H1 (cell line): ENCODE measurements around the gene CDKN2C. TPM values are rescaled to one million over a fixed set of nuclear protein-coding genes. Genes with fewer than 3 reads are reported as not detected.

Source experiments
- CTCF ChIA-PET: fragments of 300-600 bp; sonication (Branson Sonifier 250); formaldehyde crosslinking; loops from one replicate; lab custom pipeline; 2021; ENCODE audit not compliant: partially characterized antibody; lab: Charles Lee
- POLR2A ChIA-PET: fragments of 300-600 bp; sonication (Branson Sonifier 250); formaldehyde crosslinking; loops from one replicate; lab custom pipeline; 2021; ENCODE audit warnings: inconsistent platforms; ENCODE audit not compliant: partially characterized antibody; lab: Charles Lee
- DNase-seq, 2 experiments: peaks; one replicate each; pipeline versions ENCODE4 v3.0.0 to v3.0.0-alpha.2; 2010 to 2022; ENCODE audit warnings: low spot score in 2 of 2, low read depth in 1 of 2, mixed read lengths in 1 of 2
- FAIRE-seq: peaks from 2 replicates; lab custom pipeline; 2011; peaks lifted over from hg19 to GRCh38; lab: Jason Lieb, UNC
- H2AFZ ChIP-seq: 2 replicates; pipeline ENCODE4 v1.8.1; 2012; ENCODE audit warnings: low read length, inconsistent platforms
- H2AK5ac ChIP-seq: 2 replicates; pipeline ENCODE4 v1.6.1; 2013; ENCODE audit warnings: low read depth, low read length
- H2BK120ac ChIP-seq: replicated peaks from 2 replicates; pipeline ENCODE3; 2013; ENCODE audit warnings: low read depth, low read length, inconsistent platforms
- H2BK12ac ChIP-seq: 2 replicates; pipeline ENCODE4 v1.6.1; 2013; ENCODE audit warnings: low read depth, low read length
- H2BK15ac ChIP-seq: 2 replicates; pipeline ENCODE4 v1.6.1; 2013; ENCODE audit warnings: low read length
- H2BK20ac ChIP-seq: 2 replicates; pipeline ENCODE4 v1.6.1; 2013; ENCODE audit warnings: low read length
- H2BK5ac ChIP-seq: 2 replicates; pipeline ENCODE4 v1.6.1; 2013; ENCODE audit warnings: low read depth, low read length
- H3K14ac ChIP-seq: 2 replicates; pipeline ENCODE4 v1.6.1; 2013; ENCODE audit warnings: inconsistent platforms; ENCODE audit not compliant: insufficient read length
- H3K18ac ChIP-seq: 2 replicates; pipeline ENCODE4 v1.6.1; 2013; ENCODE audit warnings: low read length; ENCODE audit errors: extremely low read depth
- H3K23ac ChIP-seq: 2 replicates; pipeline ENCODE4 v1.6.1; 2013; ENCODE audit warnings: inconsistent platforms; ENCODE audit not compliant: insufficient read length
- H3K23me2 ChIP-seq: 2 replicates; pipeline ENCODE4 v1.6.1; 2013; ENCODE audit warnings: low read depth, low read length
- H3K27ac ChIP-seq: 2 replicates; pipeline ENCODE4 v1.6.1; 2011; ENCODE audit warnings: low read depth, low read length, inconsistent platforms
- H3K27me3 ChIP-seq, 4 experiments: replicated peaks in 1 of 4; 1 replicate in 1 of 4; 2 replicates in 3 of 4; pipeline versions ENCODE4 v1.6.1 to v1.8.1; 2011 to 2013; ENCODE audit warnings: low read length in 3 of 4, mild to moderate bottlenecking in 3 of 4, inconsistent platforms in 2 of 4, mixed read lengths in 2 of 4, moderate library complexity in 1 of 4; ENCODE audit not compliant: control insufficient read depth in 3 of 4, insufficient read depth in 3 of 4; ENCODE audit errors: extremely low read depth in 1 of 4
- H3K36me3 ChIP-seq, 4 experiments: 2 replicates each; pipeline versions ENCODE4 v1.6.1 to v1.8.1; 2011 to 2013; ENCODE audit warnings: mild to moderate bottlenecking in 4 of 4, low read length in 3 of 4, moderate library complexity in 2 of 4, control low read depth in 1 of 4, inconsistent platforms in 1 of 4; ENCODE audit not compliant: insufficient read depth in 4 of 4, control insufficient read depth in 2 of 4
- H3K4ac ChIP-seq: replicated peaks from 2 replicates; pipeline ENCODE3; 2013; ENCODE audit warnings: low read length, low read depth, mixed read lengths, inconsistent platforms; ENCODE audit not compliant: insufficient read length
- H3K4me1 ChIP-seq, 4 experiments: replicated peaks in 1 of 4; 1 replicate in 1 of 4; 2 replicates in 3 of 4; pipeline versions ENCODE4 v1.6.1 to v1.8.1; 2011 to 2013; ENCODE audit warnings: low read length in 3 of 4, inconsistent platforms in 2 of 4, mixed read lengths in 1 of 4; ENCODE audit not compliant: insufficient read depth in 4 of 4, control insufficient read depth in 3 of 4
- H3K4me2 ChIP-seq, 2 experiments: 2 replicates each; pipeline versions ENCODE4 v1.6.1 to v1.8.1; 2011 to 2013; ENCODE audit warnings: low read depth in 2 of 2, low read length in 2 of 2, control low read depth in 1 of 2, inconsistent platforms in 1 of 2, mild to moderate bottlenecking in 1 of 2; ENCODE audit not compliant: insufficient read depth in 1 of 2
- H3K4me3 ChIP-seq, 4 experiments: fragments of 200-600, 300-600 bp in 1 of 4; sonication (generic), shearing (Covaris generic), sonication (Bioruptor Twin) in 1 of 4; 2 replicates each; pipeline versions ENCODE4 v1.5.1 to v1.8.1; 2011 to 2016; ENCODE audit warnings: low read length in 4 of 4, low read depth in 3 of 4, control low read depth in 2 of 4, inconsistent platforms in 2 of 4, mild to moderate bottlenecking in 2 of 4, mixed read lengths in 1 of 4, moderate library complexity in 1 of 4; ENCODE audit not compliant: insufficient read depth in 2 of 4; ENCODE audit errors: extremely low read depth in 1 of 4
- H3K56ac ChIP-seq: replicated peaks from 2 replicates; pipeline ENCODE3; 2013; ENCODE audit warnings: low read depth, mild to moderate bottlenecking, mixed read lengths, low read length, inconsistent platforms; ENCODE audit not compliant: insufficient read length
- H3K79me1 ChIP-seq: 2 replicates; pipeline ENCODE4 v1.6.1; 2013; ENCODE audit warnings: low read depth, low read length, control low read depth
- H3K79me2 ChIP-seq, 2 experiments: 2 replicates each; pipeline versions ENCODE4 v1.6.1 to v1.8.1; 2012 to 2013; ENCODE audit warnings: low read length in 2 of 2, mild to moderate bottlenecking in 2 of 2, inconsistent platforms in 1 of 2; ENCODE audit not compliant: insufficient read depth in 2 of 2, control insufficient read depth in 1 of 2
- H3K9ac ChIP-seq, 4 experiments: replicated peaks in 1 of 4; 1 replicate in 1 of 4; 2 replicates in 3 of 4; pipeline versions ENCODE4 v1.6.1 to v1.8.1; 2011 to 2013; ENCODE audit warnings: low read depth in 3 of 4, low read length in 3 of 4, control low read depth in 2 of 4, mild to moderate bottlenecking in 2 of 4, moderate library complexity in 2 of 4, inconsistent platforms in 1 of 4; ENCODE audit errors: extremely low read depth in 1 of 4
- H3K9me3 ChIP-seq, 2 experiments: 2 replicates each; pipeline versions ENCODE4 v1.6.1 to v1.8.1; 2012 to 2013; ENCODE audit warnings: mild to moderate bottlenecking in 2 of 2, moderate library complexity in 2 of 2, control low read depth in 1 of 2, inconsistent platforms in 1 of 2, low read depth in 1 of 2, low read length in 1 of 2, mixed read lengths in 1 of 2; ENCODE audit not compliant: insufficient read depth in 2 of 2
- H4K20me1 ChIP-seq, 2 experiments: replicated peaks in 1 of 2; 2 replicates each; pipeline versions ENCODE3 to v1.8.1; 2011 to 2013; ENCODE audit warnings: inconsistent platforms in 2 of 2, low read length in 2 of 2, mild to moderate bottlenecking in 1 of 2; ENCODE audit not compliant: insufficient read depth in 2 of 2, control insufficient read depth in 1 of 2
- H4K5ac ChIP-seq: 2 replicates; pipeline ENCODE4 v1.6.1; 2013; ENCODE audit warnings: low read length, low read depth, mixed read lengths, inconsistent platforms; ENCODE audit not compliant: insufficient read length
- H4K8ac ChIP-seq: 2 replicates; pipeline ENCODE4 v1.8.0; 2013; ENCODE audit warnings: mild to moderate bottlenecking, moderate library complexity, low read length, inconsistent platforms; ENCODE audit not compliant: insufficient read depth; ENCODE audit errors: extremely low read depth
- H4K91ac ChIP-seq: replicated peaks from 2 replicates; pipeline ENCODE3; 2013; ENCODE audit warnings: low read length, mixed read lengths, inconsistent platforms; ENCODE audit not compliant: insufficient read length
- CTBP2 ChIP-seq: IDR thresholded peaks from 2 replicates; pipeline ENCODE4 v1.7.0; 2011; ENCODE audit warnings: borderline replicate concordance, mild to moderate bottlenecking, moderate library complexity, mixed read lengths, low read length; ENCODE audit not compliant: insufficient read depth, insufficient read length
- E2F6 ChIP-seq: IDR thresholded peaks from 2 replicates; pipeline ENCODE4 v1.6.1; 2012; ENCODE audit warnings: inconsistent platforms
- FOSL1 ChIP-seq: IDR thresholded peaks from 2 replicates; pipeline ENCODE4 v1.6.1; 2011; ENCODE audit warnings: mild to moderate bottlenecking, low read depth, low read length, moderate library complexity; ENCODE audit not compliant: insufficient read depth
- KDM5A ChIP-seq: fragments of 200-600 bp; IDR thresholded peaks from 2 replicates; pipeline ENCODE4 v1.7.1; 2012; ENCODE audit warnings: mild to moderate bottlenecking, low read length, inconsistent platforms, mixed read lengths
- MAFK ChIP-seq: IDR thresholded peaks from 2 replicates; pipeline ENCODE4 v1.6.1; 2012; ENCODE audit warnings: low read depth, mild to moderate bottlenecking, improper control_type of control experiment, low read length
- RAD21 ChIP-seq, 2 experiments: IDR thresholded peaks in 1 of 2; conservative IDR thresholded peaks in 1 of 2; 2 replicates each; pipeline ENCODE4 v1.6.1; 2011; ENCODE audit warnings: low read depth in 2 of 2, low read length in 2 of 2, improper control_type of control experiment in 1 of 2, inconsistent platforms in 1 of 2, mild to moderate bottlenecking in 1 of 2, moderate library complexity in 1 of 2
- TCF12 ChIP-seq: IDR thresholded peaks from 2 replicates; pipeline ENCODE4 v1.6.1; 2011; ENCODE audit warnings: low read depth, mild to moderate bottlenecking, low read length
- ZNF274 ChIP-seq: IDR thresholded peaks from 2 replicates; pipeline ENCODE4 v1.7.0; 2012; ENCODE audit warnings: low read length, borderline replicate concordance; ENCODE audit errors: extremely low read depth
- WGBS, 2 experiments: shearing (Covaris generic) in 1 of 2; methylation state at CpG; one replicate each; pipeline versions ENCODE4 v1.1.6 to v1.1.7; 2013 to 2015; ENCODE audit warnings: low lambda C conversion rate in 2 of 2, mixed read lengths in 2 of 2, inconsistent platforms in 1 of 2, low coverage in 1 of 2, missing lambda C conversion rate in 1 of 2; ENCODE audit not compliant: insufficient replicate concordance in 2 of 2, insufficient coverage in 1 of 2, insufficient read length in 1 of 2; ENCODE audit errors: extremely low coverage in 1 of 2, missing lambda C conversion rate in 1 of 2; 5-methylcytosine and 5-hydroxymethylcytosine counted together
- polyA plus RNA-seq, 7 experiments: library from polyadenylated mRNA; depleted of rRNA in 3 of 7; stranded (reverse) in 5 of 7; unstranded in 2 of 7; fragments of >200 nt in 5 of 7; fragments of 200-250 nt in 2 of 7; gene quantifications; 1 replicate in 5 of 7; 2 replicates in 1 of 7; 4 replicates in 1 of 7; pipeline versions ENCODE4 v1.2.1 to v1.2.3, GENCODE V29; 2011 to 2013; ENCODE audit warnings: missing spikeins in 2 of 7, mixed read lengths in 2 of 7
- total RNA-seq: library from RNA; stranded (reverse); fragmentation: NEBNext Ultra II Directional; extraction: Animal tissue kit (Norgen Biotek cat#: 25700); gene quantifications from 2 replicates; pipeline ENCODE4 v1.2.1, GENCODE V29; 2021

The CDKN2C gene
- total and polyA plus RNA-seq, 2 of the 8 experiments (the other 6 are each of a cell fraction or from before 2014, with no cell fraction given), result not detected

DNA sequence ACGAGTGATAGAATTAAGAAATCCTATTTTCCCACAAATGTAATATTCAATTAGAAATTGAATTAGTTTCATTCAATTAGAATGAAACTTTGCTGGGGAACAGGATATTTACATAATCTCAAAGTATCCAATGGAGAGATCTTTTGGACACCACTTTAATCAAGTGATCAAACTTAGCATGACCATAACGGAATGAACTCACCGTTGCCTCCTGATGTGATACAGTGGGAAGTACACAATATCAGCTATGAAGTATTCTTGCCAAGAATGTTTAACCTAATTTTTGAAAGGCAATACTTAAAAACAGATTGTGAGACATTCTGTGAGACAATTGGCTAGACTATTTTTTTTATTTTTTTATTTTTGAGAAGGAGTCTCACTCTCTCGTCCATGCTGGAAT is 16.6 kb downstream of the CDKN2C start:
- Histone ChIP-seq H3K4me1 (no peaks in the 10 kb centered on the region), H3K23me2 (no peaks in the 10 kb centered on the region), H2BK5ac (no peak overlapping the region), H3K79me2 (no peaks in the 10 kb centered on the region), H3K9me3 (no peaks in the 10 kb centered on the region), H2BK20ac (no peak overlapping the region), H4K5ac (no peak overlapping the region), H3K56ac (no peak overlapping the region), H2AK5ac (no peak overlapping the region), H2BK12ac (no peak overlapping the region), H3K14ac (no peak overlapping the region), H4K8ac (no peak overlapping the region), H3K9ac (no peak overlapping the region), H2AFZ (no peak overlapping the region), H3K79me1 (no peaks in the 10 kb centered on the region), H3K27me3 (peaks cover 0 to 5% (median 1%) of the 10 kb centered on the region in 4 experiments; a peak in 4 of 7 replicates), H2BK15ac (no peak overlapping the region), H4K91ac (no peak overlapping the region), H3K27ac (no peak overlapping the region), H4K20me1 (no peaks in the 10 kb centered on the region), H3K4me3 (no peak overlapping the region), H3K4ac (no peak overlapping the region), H2BK120ac (no peak overlapping the region), H3K36me3 (no peaks in the 10 kb centered on the region), H3K18ac (no peak overlapping the region)
- CTCF ChIA-PET, result interaction anchor here (1.0 kb wide), 2 partner anchors 376 to 383 kb away, joined by 3 to 4 read pairs; no protein-coding TSS in a partner anchor
- 85% methylated on average over 4 of the region's 4 CpGs; no CpG with 5 or more reads in 1 of the 2 experiments for WGBS, 2 experiments
- DNase-seq, result no peak
- TF ChIP-seq KDM5A, result no peak
- no peak for TF ChIP-seq TCF12
- TF ChIP-seq ZNF274, result no peak
- no peak for TF ChIP-seq E2F6
- TF ChIP-seq MAFK, result no peak
- TF ChIP-seq CTBP2, result no peak
- TF ChIP-seq FOSL1, result no peak
- TF ChIP-seq RAD21 (IDR thresholded peaks at IDR 0.05 in 1 of 2, conservative IDR thresholded peaks at IDR 0.05 in 1 of 2; ENCODE audit: low read depth in 2 of 2, low read length in 2 of 2), result no peak
- TF ChIP-seq, all 59 proteins: peak for 0
- POLR2A ChIA-PET, result no interaction called here
- H3K23ac ChIP-seq, result no peak overlapping the region
- H3K4me2 ChIP-seq, result no peak overlapping the region
- FAIRE-seq, result no peak
